ENCODE data around the gene CCDC126.
A peak's percentile ranks its signal among the peaks of the same experiment; 100 is the strongest.
"Not testable (repeated sequence)": the region's sequence is repeated elsewhere in the genome, so short reads cannot be mapped to it uniquely, and the experiment has no call there.

The CCDC126 gene

DNA sequence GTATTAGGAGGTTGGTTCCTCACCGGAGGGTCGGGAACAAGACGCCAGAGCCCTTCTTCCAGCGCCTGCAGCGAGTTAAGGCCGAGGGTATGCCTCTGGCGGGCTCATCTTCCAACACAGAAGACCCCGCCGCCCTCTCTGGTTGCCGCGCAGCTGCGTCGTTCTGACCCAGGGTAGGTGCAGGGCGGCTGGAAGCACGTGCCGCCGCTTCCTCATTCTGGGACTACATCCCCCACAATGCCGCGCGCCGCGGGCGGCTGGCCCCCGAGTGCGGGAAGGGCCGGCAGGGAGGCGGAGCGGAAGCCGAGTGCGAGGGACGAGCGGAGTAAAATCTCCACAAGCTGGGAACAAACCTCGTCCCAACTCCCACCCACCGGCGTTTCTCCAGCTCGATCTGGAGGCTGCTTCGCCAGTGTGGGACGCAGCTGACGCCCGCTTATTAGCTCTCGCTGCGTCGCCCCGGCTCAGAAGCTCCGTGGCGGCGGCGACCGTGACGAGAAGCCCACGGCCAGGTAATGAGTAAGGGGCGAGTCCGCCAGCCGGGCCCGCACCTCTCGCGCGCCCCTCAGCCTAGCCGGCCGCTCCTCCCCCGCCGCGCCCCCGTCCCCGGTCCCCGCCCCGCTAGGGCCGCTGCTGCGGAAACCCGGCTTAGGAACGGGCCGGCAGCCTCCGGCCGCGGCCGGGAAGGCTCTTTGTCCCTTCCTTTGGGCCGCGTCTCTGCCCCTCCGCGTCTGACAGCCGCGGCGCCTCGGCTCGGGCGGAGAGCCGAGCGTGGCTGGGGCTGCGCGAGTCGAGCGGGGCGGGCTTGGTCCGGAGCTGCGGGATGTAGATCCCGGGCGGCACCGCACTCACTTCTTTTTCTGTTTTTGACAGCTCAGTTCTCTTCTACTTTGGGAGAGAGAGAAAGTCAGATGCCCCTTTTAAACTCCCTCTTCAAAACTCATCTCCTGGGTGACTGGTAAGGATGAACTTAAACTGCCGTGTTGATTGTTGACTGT is at the start of gene CCDC126:
Gene CCDC126 (plus strand): TSS at position 289 of the 998 bp plus-strand sequence. CDS start 13,934 bp downstream, outside the sequence.
- DNase-seq = peak; percentile 82 to 87

DNA sequence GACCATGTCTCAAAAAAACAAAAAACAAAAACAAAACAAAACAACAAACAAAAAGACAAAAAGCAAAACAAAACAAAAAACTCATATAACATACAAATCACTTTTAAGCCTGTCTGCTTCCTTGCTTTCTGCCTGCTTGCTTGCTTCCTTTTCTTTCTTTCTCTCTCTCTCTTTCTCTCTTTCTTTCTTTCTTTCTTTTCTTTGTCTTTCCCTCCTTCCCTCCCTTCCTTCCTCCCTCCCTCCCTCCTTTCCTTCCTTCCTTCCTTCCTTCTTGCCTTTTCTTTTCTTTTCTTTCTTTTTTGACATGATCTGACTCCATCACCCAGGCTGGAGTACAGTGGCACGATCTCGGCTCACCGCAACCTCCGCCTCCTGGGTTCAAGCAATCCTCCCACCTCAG is 49.5 kb upstream of the CCDC126 start:
- DNase-seq = no peak

GRCh38 chr7:23558303-23558702 is 38.9 kb upstream of the CCDC126 start:
- DNase-seq = no peak

GRCh38 chr7:23570592-23571200 is 26.5 kb upstream of the CCDC126 start:
- peak; percentile 76 to 82 for DNase-seq

DNA sequence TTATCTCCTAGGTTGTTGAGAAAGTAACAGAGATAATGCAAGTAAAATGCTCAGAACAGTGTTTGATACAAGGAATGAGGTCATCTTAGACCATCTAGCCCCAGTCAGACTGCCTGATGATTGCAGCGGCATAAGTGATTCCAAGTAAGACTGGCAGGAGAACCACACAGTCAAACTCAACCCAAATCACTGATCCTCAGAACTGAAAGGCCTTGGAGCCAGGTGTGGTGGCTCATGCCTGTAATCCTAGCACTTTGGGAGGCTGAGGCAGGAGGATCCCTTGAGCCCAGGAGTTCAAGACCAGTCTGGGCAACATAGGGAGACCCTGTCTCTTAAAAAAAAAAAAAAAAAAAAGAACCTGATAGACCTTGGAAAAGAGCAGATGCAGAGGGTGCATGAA is 15.2 kb upstream of the CCDC126 start:
- not testable (repeated sequence) for DNase-seq

GRCh38 chr7:23585304-23585703 is 11.9 kb upstream of the CCDC126 start:
- not testable (repeated sequence) for DNase-seq

- DNase-seq = no peak
These were observed 11.0 kb upstream of the CCDC126 start for GRCh38 chr7:23586159-23586558.

GRCh38 chr7:23590529-23590928 is 6.7 kb upstream of the CCDC126 start:
- no peak for DNase-seq

DNA sequence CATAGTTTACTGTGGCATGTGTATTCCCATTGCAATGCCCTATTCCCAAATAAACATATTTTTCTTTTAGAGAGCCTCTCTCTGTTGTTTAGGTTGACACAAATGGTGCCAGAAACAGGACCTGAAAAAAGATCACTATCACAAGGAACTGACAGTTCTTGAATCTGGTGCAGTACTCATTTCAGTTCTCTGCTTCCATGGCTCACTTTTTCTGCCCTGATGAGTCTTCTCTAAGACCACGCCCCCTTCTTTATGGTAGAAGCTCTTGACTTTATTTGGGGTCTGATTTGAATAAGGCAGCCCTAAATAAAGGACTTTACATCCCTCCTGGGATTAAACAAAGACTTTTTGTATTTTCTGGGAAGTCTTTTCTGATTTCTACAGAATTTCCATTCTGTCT is 3.5 kb upstream of the CCDC126 start:
- no peak for DNase-seq

- DNase-seq = peak; percentile 32 to 52
These were observed 2.1 kb upstream of the CCDC126 start for GRCh38 chr7:23594879-23595604.

- no peak for DNase-seq
These were observed 1.1 kb downstream of the CCDC126 start for GRCh38 chr7:23598296-23598695.

DNA sequence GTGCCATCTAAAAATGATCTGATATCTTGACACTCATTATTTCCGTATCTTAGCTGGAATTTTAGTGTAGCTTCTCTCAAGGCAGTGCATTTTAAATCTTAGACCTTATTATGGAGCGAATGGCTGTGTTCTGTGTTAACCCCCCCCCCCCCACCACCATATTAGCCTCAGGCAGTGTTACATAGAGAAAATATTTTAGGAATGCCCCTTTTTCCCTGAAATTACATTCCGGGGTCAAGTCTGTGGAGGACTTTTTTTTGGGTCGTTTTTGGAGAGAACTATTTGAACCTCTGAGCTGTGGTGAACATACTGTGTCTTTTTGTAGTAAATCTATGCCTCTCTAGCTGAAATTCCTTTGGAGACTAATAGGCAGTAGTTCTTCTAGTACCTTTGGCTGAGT is 3.1 kb downstream of the CCDC126 start:
- no peak for DNase-seq

DNA sequence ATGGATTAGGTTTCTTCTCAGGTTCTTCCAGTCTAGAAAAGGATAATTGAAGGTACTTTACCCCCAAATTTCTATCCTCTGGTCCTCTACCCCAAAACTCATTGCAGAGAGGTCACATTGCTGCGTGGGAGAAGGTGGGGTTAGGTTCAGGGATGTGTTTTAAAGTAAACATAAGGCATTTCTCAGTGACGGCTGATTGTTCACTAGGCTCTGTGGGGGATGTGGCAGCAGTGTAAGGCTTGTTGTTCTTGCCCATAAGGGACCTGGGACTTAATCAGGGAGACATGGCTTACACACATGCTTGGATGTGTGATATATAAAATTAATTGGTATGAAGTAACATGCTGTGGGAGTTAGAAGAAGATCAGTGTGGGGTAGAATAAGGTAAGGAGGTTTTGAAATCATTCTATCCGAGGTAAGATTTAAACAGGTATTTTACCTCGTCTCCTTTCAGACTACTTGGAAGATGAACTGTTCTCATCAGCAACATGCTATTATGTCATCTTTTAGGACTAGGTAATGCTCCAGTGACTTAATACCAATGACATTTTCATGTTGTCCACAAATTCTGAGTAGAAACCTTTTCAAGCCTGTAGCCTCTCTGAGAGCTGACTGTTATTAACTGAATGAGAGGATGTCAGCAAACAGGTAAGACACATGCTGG is 6.6 kb downstream of the CCDC126 start:
- DNase-seq = no peak

DNA sequence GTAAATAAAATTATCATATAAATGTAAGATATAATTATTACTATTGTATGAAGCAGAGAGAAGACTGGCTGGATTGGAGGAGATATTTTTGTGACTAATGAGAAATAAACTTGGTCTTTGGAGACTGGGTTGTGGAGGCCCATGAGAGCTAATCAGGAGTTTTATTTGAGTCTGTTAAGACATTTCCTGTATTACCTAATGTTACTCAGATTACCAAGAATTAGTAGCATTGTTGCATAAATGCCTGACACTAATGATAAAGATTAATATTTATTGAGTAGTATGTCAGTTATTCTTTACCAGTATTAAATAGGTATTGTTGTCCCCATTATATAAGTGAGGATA is 7.1 kb downstream of the CCDC126 start:
- DNase-seq = no peak

DNA sequence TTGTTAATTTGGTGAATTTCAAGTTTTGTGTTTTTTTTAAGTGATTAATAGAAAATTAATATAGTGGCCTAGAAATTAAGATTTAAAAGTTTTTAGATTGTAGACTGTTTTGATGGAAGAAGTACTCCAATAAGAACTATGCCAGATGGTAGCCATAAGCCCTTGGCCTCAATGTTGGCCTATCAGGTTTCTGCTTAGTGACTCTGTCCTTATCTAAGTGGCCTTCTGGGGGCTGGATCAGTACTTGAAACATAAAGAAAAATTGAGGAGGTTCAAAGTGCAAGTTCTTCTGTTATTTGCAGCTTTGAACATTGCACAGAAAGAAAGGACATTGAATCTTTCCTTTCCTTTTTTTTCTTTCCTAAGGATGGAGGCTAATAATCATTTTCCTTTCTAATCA is 9.9 kb downstream of the CCDC126 start:
- no peak for DNase-seq

DNA sequence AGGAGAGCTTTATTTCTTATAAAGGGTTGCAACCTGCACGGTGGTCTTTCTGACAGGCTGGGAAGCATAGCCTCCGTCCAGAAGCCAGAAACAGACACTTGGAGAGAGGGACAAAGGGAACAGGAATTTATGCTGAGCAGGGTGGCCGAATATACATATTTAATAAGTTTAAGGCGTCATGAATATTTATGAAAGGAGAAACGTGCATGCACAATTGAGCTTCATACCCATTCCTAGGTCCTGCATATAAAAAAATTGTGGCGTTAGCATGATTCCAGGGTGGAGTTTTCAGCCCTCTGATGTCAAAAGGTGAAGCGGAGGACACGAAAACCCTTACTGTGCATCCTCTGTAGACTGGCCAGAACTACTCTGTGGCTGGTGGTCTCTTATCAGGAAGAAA is 10.7 kb downstream of the CCDC126 start:
- no peak for DNase-seq

DNA sequence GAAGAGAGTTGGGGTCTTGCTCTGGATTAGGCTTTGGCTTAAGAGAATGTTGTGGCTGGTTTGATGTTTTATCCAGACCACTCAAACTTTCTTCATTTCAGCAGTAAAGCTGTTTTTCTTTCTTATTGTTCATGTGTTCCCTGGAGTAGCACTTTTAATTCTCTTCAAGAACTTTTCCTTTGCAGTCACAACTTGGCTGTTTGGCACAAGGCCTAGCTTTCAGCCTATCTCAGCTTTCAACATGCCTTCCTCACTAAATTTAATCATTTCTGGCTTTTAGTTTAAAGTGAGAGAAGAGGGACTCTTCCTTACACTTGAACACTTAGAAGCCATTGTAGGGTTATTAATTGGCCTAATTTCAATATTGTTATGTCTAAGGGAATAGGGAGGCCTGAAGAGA is 18.1 kb downstream of the CCDC126 start:
- DNase-seq = no peak

DNA sequence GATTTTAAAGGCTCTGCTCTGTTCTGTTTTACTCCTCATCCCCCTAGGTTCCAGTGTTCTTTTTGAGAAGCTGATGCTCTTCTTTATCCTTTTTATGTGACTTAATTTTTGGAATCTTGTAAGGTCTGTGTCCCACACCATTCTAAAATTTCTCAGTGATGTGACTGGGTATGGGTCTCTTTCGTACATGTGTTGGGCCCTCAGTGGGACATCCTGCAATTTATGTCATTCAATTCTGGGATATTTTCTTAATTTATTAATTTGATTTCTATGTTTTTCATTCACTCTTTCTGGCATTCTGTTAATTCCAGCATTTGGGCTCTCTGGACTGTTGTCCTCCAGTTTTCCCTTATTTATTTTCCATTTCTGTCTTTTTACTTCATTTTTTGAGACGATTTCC is 19.4 kb downstream of the CCDC126 start:
- DNase-seq = no peak

DNA sequence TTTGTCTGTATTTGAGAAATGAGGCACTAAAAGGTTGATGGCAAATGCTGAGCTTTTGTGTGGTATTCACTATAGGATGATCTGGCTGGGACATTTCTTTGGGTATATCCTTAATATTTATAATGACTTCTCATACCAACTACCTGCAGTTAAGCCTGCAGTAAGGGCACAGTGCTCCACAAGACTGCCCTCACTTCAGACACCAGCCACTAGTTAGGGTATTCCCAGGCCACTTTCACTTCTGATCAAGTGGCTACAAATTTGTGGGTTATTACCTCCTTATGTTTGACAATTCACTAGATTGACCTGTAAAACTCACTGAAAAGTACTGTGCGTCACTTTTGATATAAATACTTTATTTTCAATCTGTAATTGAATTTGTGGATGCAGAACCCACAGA is 20.3 kb downstream of the CCDC126 start:
- no peak for DNase-seq

GRCh38 chr7:23618241-23618640 is 21.1 kb downstream of the CCDC126 start:
- no peak for DNase-seq

GRCh38 chr7:23619141-23619540 is 22.0 kb downstream of the CCDC126 start:
- no peak for DNase-seq

DNA sequence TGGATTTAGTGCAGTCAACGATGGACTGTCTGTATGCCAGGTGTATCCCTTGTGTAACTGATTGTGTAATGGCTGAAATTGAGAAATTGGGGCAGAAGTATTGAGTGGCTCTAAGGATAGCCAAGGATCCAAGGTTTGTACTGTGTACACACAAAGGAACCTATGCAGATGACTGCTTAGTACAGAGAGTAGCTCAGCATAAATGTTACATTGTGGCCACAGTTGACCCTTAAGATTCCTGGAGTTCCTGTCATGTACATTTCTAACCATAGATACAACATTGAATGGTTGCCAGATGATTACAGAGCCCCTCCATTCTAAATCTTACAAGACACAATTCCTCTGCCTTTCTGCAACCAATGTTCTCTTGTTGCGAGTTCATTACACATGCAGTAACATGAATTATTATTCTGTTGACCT is 25.3 kb downstream of the CCDC126 start:
- no peak for DNase-seq

DNA sequence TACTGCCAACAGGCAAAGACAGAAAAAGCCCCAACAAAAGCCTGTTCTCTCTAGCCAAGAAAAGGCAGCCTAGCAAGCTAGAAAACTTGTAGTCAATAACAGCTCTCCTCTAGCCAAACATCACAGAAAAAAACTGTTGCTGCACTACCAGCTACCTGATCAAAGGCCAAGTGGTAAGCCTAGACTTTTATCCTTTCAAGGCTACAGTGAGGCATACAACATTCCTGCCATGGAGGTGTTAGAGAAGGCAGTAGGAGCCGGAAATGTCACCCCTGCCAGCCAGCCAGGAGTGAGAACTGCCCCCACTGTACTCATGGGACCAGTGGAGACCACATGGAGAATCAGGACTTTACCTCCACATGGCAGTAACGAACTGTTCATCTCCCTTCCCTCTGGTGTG is 31.2 kb downstream of the CCDC126 start:
- no peak for DNase-seq
